Nephron (organoid): Measurements from ENCODE around the gene ARL8A.

ENCODE experiments used
- H3K27ac Mint-ChIP-seq, 3 experiments: 2 replicates each; pipeline ENCODE4 v1.8.0; 2020; ENCODE audit warnings: mixed read lengths in 3 of 3, mild to moderate bottlenecking in 2 of 3, moderate library complexity in 1 of 3
- H3K27me3 Mint-ChIP-seq: 2 replicates; pipeline ENCODE4 v1.8.0; 2021; ENCODE audit warnings: low read depth, mild to moderate bottlenecking, moderate library complexity, mixed read lengths
- H3K36me3 Mint-ChIP-seq: 2 replicates; pipeline ENCODE4 v1.8.0; 2020; ENCODE audit warnings: low read depth, mixed read lengths
- H3K4me1 Mint-ChIP-seq: 2 replicates; pipeline ENCODE4 v1.8.0; 2020; ENCODE audit warnings: mixed read lengths
- H3K4me3 Mint-ChIP-seq, 3 experiments: 2 replicates each; pipeline ENCODE4 v1.8.0; 2020; ENCODE audit warnings: mild to moderate bottlenecking in 3 of 3, mixed read lengths in 3 of 3, moderate library complexity in 2 of 3
- H3K9me3 Mint-ChIP-seq: 2 replicates; pipeline ENCODE4 v1.8.0; 2020; ENCODE audit warnings: mixed read lengths
- TF ChIP-seq, protein P1 (sequence below), 3 experiments: fragments of 200-600 bp; sonication (generic); IDR thresholded peaks; one replicate each; pipeline ENCODE4 v1.5.0; 2021; ENCODE audit warnings: antibody characterized with exemption in 3 of 3; ENCODE audit not compliant: unreplicated experiment in 3 of 3

ARL8A gene

GRCh38 chr1:202176949-202177927 lies 32.7 kb upstream of the ARL8A start:
- Mint-ChIP-seq H3K36me3 (no peaks in the 10 kb centered on the region), H3K9me3 (no peaks in the 10 kb centered on the region), H3K27ac (no peak overlapping the region), H3K27me3 (peaks cover 10% of the 10 kb centered on the region), H3K4me1 (no peaks in the 10 kb centered on the region), H3K4me3 (no peak overlapping the region)
- TF ChIP-seq, protein P1, sequence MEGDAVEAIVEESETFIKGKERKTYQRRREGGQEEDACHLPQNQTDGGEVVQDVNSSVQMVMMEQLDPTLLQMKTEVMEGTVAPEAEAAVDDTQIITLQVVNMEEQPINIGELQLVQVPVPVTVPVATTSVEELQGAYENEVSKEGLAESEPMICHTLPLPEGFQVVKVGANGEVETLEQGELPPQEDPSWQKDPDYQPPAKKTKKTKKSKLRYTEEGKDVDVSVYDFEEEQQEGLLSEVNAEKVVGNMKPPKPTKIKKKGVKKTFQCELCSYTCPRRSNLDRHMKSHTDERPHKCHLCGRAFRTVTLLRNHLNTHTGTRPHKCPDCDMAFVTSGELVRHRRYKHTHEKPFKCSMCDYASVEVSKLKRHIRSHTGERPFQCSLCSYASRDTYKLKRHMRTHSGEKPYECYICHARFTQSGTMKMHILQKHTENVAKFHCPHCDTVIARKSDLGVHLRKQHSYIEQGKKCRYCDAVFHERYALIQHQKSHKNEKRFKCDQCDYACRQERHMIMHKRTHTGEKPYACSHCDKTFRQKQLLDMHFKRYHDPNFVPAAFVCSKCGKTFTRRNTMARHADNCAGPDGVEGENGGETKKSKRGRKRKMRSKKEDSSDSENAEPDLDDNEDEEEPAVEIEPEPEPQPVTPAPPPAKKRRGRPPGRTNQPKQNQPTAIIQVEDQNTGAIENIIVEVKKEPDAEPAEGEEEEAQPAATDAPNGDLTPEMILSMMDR (IDR thresholded peaks at IDR 0.05; ENCODE audit: unreplicated experiment in 3 of 3): no peak

DNA sequence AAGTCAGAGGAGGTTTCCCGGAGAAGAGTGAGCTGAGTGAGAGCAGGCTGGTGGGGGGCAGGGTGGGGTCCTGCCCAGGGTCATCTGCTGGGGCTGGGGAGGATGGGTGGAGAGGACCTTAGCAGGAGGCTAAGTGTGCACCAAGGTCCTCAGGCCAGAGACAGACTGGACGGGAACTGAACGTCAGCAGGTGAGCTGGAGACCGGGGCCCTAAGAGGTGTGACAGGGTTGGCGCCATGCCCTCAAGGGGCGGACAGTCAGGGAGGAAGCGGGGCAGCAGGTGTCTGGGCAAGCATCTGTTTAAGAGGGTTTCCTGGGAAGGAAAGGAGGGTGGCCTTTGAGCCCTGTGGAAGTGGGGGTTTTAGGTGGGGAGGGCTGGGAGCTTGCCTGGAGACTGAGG lies 29.5 kb upstream of the ARL8A start:
- Mint-ChIP-seq H3K36me3 (no peaks in the 10 kb centered on the region), H3K4me1 (no peaks in the 10 kb centered on the region), H3K27ac (no peak overlapping the region), H3K9me3 (no peaks in the 10 kb centered on the region), H3K27me3 (peaks cover 8% of the 10 kb centered on the region), H3K4me3 (no peak overlapping the region)
- TF ChIP-seq, protein P1 (IDR thresholded peaks at IDR 0.05; ENCODE audit: unreplicated experiment in 3 of 3): no peak

DNA sequence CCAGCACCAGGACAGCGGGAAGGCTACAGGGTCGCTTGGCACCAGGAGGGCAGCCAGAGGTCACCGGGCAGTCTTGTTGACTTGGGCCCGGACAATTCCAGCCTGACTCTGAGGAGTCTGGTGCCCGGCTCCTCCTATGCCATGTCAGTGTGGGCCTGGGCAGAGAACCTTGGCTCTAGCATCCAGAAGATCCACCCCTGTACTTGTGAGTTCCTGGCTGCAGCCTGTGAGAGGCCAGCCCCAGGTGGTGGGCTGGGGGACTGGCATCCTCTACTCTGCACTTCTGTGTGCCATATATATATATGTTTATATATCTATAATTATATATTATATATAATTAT lies 27.4 kb upstream of the ARL8A start:
- Mint-ChIP-seq H3K4me1 (peaks cover 16% of the 10 kb centered on the region), H3K4me3 (no peak overlapping the region), H3K27me3 (peaks cover 8% of the 10 kb centered on the region), H3K9me3 (no peaks in the 10 kb centered on the region), H3K36me3 (no peaks in the 10 kb centered on the region), H3K27ac (no peak overlapping the region)
- TF ChIP-seq, protein P1 (IDR thresholded peaks at IDR 0.05; ENCODE audit: unreplicated experiment in 3 of 3): no peak

DNA sequence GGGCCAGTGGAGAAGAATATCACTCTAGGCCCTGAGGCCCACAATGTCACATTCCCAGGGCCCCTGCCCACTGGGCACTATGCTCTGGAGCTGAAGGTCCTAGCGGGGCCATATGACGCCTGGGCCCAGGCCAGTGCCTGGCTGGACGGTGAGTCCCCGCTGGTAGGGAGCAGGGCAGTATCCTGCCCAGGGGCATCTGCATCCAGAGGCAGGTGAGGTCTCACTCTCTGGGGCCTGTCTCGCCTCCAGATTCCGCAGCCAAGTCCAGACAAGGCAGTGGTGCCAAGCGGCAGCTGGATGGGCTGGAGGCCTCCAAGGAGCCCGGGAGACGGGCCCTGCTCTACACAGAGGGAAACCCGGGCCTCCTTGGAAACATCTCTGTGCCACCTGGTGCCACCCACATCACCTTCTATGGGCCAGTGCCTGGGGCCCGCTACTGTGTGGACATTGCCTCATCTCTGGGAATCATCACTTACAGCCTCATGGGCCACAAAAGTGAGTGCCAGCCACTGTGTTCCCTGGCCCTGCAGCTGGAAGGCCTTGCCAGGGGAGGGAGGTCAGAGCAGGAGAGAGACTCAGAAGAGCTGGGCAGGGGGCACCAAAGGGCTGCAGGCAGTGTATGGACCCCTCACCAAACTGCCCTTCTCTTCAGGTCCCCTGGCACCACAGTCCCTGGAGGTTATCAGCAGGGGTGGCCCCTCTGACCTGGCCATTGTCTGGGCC lies 26.9 kb upstream of the ARL8A start:
- Mint-ChIP-seq H3K36me3 (no peaks in the 10 kb centered on the region), H3K9me3 (no peaks in the 10 kb centered on the region), H3K27me3 (peaks cover 8% of the 10 kb centered on the region), H3K4me3 (no peak overlapping the region), H3K4me1 (peaks cover 21% of the 10 kb centered on the region), H3K27ac (no peak overlapping the region)
- TF ChIP-seq, protein P1 (IDR thresholded peaks at IDR 0.05; ENCODE audit: unreplicated experiment in 3 of 3): no peak

DNA sequence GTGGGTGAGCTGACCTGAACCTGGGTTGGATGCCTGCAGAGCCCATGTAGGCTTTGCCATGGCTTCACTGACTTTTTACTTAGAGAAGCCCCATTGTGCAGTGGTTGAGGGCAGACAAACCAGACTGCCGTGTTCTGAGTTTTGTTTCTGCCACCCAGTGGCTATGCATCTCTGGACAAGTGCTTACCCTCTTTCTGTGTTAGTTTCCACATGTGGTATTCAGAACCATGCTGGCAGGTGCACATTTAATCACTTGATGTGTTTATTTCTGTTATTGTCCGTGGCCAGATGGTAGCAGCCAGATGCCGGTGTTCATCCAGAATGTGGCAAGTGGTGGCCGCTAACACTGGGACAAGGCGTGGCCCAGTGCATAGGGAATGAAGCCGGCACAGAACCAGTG lies 26.2 kb upstream of the ARL8A start:
- no peaks in the 10 kb centered on the region for H3K9me3 Mint-ChIP-seq
- peaks cover 27% of the 10 kb centered on the region for H3K4me1 Mint-ChIP-seq
- TF ChIP-seq, protein P1 (IDR thresholded peaks at IDR 0.05; ENCODE audit: unreplicated experiment in 3 of 3): no peak
- no peak overlapping the region for H3K27ac Mint-ChIP-seq
- no peaks in the 10 kb centered on the region for H3K36me3 Mint-ChIP-seq
- peaks cover 8% of the 10 kb centered on the region for H3K27me3 Mint-ChIP-seq
- H3K4me3 Mint-ChIP-seq: no peak overlapping the region
